ENCODE measurements around the gene VSX1. TPM values are rescaled to one million over a fixed set of nuclear protein-coding genes. Genes with fewer than 3 reads are reported as not detected.
A peak's percentile ranks its signal among the peaks of the same experiment; 100 is the strongest.

The VSX1 gene
- total RNA-seq, 4 donors from 2014 or later = not detected

DNA sequence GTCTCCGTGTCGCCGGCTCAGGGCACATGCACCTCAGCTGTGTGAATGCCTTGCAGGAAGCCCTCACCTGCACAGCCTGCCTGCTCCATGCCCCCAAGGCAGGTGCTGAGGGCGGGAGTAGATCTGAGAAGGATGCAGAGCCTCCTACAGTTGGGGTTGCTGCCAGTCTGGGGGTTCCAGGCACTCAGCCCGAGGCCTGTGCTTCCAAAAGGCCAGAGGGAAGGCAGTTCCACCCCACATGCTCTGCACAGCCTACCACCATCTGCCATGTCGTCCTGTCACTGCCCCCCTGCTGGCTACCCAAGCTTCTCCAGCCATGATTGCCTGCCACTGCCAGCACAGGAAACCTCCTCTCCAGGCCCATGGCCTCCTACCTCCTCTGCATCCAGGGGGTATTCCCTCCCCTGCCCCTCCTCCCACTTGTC is 43.3 kb downstream of the VSX1 start:
- H3K4me3 ChIP-seq = no peak overlapping the region
- WGBS, 2 donors (ENCODE audit: low coverage in 1 of 2) = 50 to 85% methylated on average over 2 to 3 of the region's 6 CpGs
- H3K27ac ChIP-seq = peak overlapping the region; percentile 83 to 92 (median 87)
- ATAC-seq = no peak
- H3K4me1 ChIP-seq = peaks cover 11 to 99% (median 93%) of the 10 kb centered on the region in 3 donors
- no peaks in the 10 kb centered on the region for H3K9me3 ChIP-seq
- no peak for TF ChIP-seq POLR2A (IDR thresholded peaks at IDR 0.05)
- TF ChIP-seq POLR2AphosphoS5 (IDR thresholded peaks at IDR 0.05) = no peak
- TF ChIP-seq, protein P1, sequence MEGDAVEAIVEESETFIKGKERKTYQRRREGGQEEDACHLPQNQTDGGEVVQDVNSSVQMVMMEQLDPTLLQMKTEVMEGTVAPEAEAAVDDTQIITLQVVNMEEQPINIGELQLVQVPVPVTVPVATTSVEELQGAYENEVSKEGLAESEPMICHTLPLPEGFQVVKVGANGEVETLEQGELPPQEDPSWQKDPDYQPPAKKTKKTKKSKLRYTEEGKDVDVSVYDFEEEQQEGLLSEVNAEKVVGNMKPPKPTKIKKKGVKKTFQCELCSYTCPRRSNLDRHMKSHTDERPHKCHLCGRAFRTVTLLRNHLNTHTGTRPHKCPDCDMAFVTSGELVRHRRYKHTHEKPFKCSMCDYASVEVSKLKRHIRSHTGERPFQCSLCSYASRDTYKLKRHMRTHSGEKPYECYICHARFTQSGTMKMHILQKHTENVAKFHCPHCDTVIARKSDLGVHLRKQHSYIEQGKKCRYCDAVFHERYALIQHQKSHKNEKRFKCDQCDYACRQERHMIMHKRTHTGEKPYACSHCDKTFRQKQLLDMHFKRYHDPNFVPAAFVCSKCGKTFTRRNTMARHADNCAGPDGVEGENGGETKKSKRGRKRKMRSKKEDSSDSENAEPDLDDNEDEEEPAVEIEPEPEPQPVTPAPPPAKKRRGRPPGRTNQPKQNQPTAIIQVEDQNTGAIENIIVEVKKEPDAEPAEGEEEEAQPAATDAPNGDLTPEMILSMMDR (IDR thresholded peaks at IDR 0.05) = no peak
- no peak for TF ChIP-seq EP300 (IDR thresholded peaks at IDR 0.05)
- H3K27me3 ChIP-seq = no peaks in the 10 kb centered on the region
- no peaks in the 10 kb centered on the region for H3K36me3 ChIP-seq

DNA sequence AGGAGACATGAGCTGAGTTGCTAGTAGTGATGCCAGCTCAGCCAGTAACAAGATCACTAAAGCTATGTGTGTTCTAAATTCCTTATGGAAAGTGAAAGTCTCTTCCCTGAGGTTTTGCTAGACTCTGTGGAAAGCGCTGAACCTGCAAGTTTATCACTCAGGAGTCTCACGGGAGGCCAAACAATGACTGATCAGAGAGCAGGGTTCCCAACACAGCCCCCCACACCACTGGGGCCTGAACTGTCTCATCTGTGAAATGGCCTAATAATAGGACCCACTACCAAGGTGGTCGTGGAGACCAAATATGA is 43.9 kb downstream of the VSX1 start:
- TF ChIP-seq, protein P1 (IDR thresholded peaks at IDR 0.05) = no peak
- TF ChIP-seq POLR2AphosphoS5 (IDR thresholded peaks at IDR 0.05) (no peak), POLR2A (IDR thresholded peaks at IDR 0.05) (no peak), EP300 (IDR thresholded peaks at IDR 0.05) (no peak)
- Histone ChIP-seq H3K27ac (peak overlapping the region; percentile 26 to 92 (median 87)), H3K4me3 (no peak overlapping the region), H3K9me3 (no peaks in the 10 kb centered on the region), H3K36me3 (no peaks in the 10 kb centered on the region), H3K4me1 (peaks cover 16 to 99% (median 94%) of the 10 kb centered on the region in 3 donors), H3K27me3 (no peaks in the 10 kb centered on the region)
- no peak for ATAC-seq
- 60 to 100% methylated on average over 1 of the region's 3 CpGs for WGBS, 2 donors (ENCODE audit: low coverage in 1 of 2)

DNA sequence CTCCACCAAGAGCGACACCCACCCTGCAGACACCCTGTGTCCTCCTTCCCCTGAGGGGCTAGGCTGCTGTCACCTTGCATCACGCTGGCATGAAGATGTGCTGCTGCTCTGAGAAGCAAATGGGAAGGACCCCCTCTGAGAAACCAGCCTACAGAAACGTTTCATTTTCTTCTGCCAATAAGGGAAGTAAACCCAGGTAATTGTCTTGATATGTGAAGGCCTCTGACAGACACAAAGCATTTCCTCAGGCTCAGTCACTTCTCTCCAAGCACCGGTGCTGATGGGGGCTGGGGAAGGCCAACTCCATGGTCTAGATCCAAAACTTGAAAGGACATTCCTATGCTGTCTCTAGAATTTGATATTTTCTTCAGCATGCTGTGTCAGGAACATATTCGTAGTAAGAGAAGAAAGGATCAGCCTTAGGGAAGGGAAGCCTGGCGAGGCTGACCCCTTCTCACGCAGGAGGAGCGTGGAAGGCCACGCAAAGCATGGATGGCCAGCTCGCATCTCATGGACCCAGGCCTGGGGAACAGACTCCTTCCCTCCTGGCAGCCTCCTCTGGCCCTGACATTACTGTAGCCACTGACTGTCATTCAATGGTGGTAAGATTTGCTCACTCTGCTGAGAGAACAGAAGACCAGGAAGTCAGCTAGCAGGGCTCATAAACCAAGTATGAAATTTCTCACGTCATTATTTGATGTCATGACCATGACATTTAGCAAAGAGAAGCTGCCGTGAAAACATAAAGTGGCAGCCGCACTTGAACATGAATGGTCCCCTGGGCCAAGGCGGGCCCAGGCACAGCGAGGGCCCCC is 44.4 kb downstream of the VSX1 start:
- ATAC-seq = no peak
- H3K36me3 ChIP-seq = no peaks in the 10 kb centered on the region
- peaks cover 16 to 99% (median 94%) of the 10 kb centered on the region in 3 donors for H3K4me1 ChIP-seq
- no peaks in the 10 kb centered on the region for H3K27me3 ChIP-seq
- H3K27ac ChIP-seq = peak overlapping the region; percentile 26 to 92 (median 87)
- 67 to 74% methylated on average over 10 to 12 of the region's 15 CpGs for WGBS, 2 donors (ENCODE audit: low coverage in 1 of 2)
- TF ChIP-seq POLR2AphosphoS5 (IDR thresholded peaks at IDR 0.05) (no peak), EP300 (IDR thresholded peaks at IDR 0.05) (no peak), POLR2A (IDR thresholded peaks at IDR 0.05) (no peak)
- TF ChIP-seq, protein P1 (IDR thresholded peaks at IDR 0.05) = no peak
- no peaks in the 10 kb centered on the region for H3K9me3 ChIP-seq
- H3K4me3 ChIP-seq = no peak overlapping the region

DNA sequence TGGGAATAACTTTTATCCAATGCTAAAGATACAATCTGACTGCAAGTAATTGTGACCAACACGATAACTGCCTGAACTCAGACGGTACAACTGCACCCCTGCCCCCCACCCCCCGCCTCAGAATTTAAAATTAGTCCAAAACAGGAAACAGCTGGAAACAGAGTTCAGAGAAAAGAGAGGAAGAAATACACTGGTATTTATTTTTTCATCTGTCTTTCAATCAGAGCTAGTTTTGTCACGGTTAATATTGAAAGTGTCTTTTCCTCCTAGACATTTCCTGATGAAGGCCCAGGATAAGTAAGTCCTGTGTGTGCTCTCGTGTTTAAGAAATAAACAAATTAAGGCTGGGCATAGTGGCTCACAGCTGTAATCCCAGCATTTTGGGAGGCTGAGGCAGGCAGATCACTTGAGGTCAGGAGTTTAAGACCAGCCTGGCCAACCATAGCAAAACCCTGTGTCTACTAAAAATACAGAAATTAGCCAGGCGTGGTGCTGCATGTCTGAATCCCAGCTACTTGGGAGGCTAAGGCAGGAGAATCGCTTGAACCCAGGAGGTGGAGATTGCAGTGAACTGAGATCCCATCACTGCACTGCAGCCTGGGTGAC is 45.5 kb downstream of the VSX1 start:
- no peaks in the 10 kb centered on the region for H3K9me3 ChIP-seq
- H3K27ac ChIP-seq = peak overlapping the region in 3 of 4 donors; percentile 67 to 88 (median 86)
- peaks cover 16 to 99% (median 91%) of the 10 kb centered on the region in 3 donors for H3K4me1 ChIP-seq
- TF ChIP-seq, protein P1 (IDR thresholded peaks at IDR 0.05) = no peak
- TF ChIP-seq POLR2A (IDR thresholded peaks at IDR 0.05) (no peak), EP300 (IDR thresholded peaks at IDR 0.05) (no peak), POLR2AphosphoS5 (IDR thresholded peaks at IDR 0.05) (no peak)
- ATAC-seq = no peak
- no peaks in the 10 kb centered on the region for H3K27me3 ChIP-seq
- no peaks in the 10 kb centered on the region for H3K36me3 ChIP-seq
- H3K4me3 ChIP-seq = no peak overlapping the region
- 44 to 50% methylated on average over 2 to 6 of the region's 7 CpGs for WGBS, 2 donors (ENCODE audit: low coverage in 1 of 2)

Data from gastroesophageal sphincter (tissue), 4 donors.